SK-N-SH treated with all-trans-retinoic acid at 6 μM for 48 hours (cell line): ENCODE results near the gene KRT9.

Experiments
- ARNTL ChIP-seq: fragments of 450-650 bp; formaldehyde crosslinking; IDR thresholded peaks from 2 replicates; pipeline ENCODE4 v1.5.0; 2020; ENCODE audit warnings: low read depth, mild to moderate bottlenecking, moderate library complexity, borderline replicate concordance
- CREB5 ChIP-seq: fragments of 250-450 bp; sonication (Bioruptor Pico); IDR thresholded peaks from 2 replicates; pipeline ENCODE4 v1.5.1; 2020; ENCODE audit warnings: low read depth, mild to moderate bottlenecking, moderate library complexity
- ESRRG ChIP-seq: fragments of 250-450 bp; sonication (Bioruptor Pico); IDR thresholded peaks from 2 replicates; pipeline ENCODE4 v1.6.1; 2021; ENCODE audit warnings: mild to moderate bottlenecking
- GLIS3 ChIP-seq: fragments of 250-450 bp; sonication (Bioruptor Pico); IDR thresholded peaks from 2 replicates; pipeline ENCODE4 v1.5.0; 2020; ENCODE audit warnings: mild to moderate bottlenecking, moderate library complexity
- PATZ1 ChIP-seq: fragments of 250-450 bp; sonication (Bioruptor Pico); IDR thresholded peaks from 2 replicates; pipeline ENCODE4 v1.8.0; 2020; ENCODE audit warnings: mild to moderate bottlenecking, moderate library complexity, borderline replicate concordance
- POU6F1 ChIP-seq: fragments of 250-450 bp; sonication (Bioruptor Pico); IDR thresholded peaks from 2 replicates; pipeline ENCODE4 v1.8.0; 2021; ENCODE audit warnings: low read depth, mild to moderate bottlenecking, moderate library complexity, borderline replicate concordance
- RARB ChIP-seq: fragments of 250-450 bp; sonication (Bioruptor Pico); IDR thresholded peaks from 2 replicates; pipeline ENCODE4 v1.8.0; 2021; ENCODE audit warnings: mild to moderate bottlenecking, moderate library complexity
- TCF4 ChIP-seq: fragments of 250-450 bp; sonication (Bioruptor Pico); IDR thresholded peaks from 2 replicates; pipeline ENCODE4 v1.8.0; 2021; ENCODE audit warnings: mild to moderate bottlenecking, moderate library complexity, borderline replicate concordance
- ZFP3 ChIP-seq: fragments of 250-450 bp; sonication (Bioruptor Pico); IDR thresholded peaks from 2 replicates; pipeline ENCODE4 v1.5.0; 2020; ENCODE audit warnings: mild to moderate bottlenecking, moderate library complexity
- ZFP30 ChIP-seq: fragments of 450-650 bp; formaldehyde crosslinking; IDR thresholded peaks from 2 replicates; pipeline ENCODE4 v1.5.0; 2022; ENCODE audit warnings: mild to moderate bottlenecking, moderate library complexity
- ZNF565 ChIP-seq: fragments of 450-650 bp; formaldehyde crosslinking; conservative IDR thresholded peaks from 2 replicates; pipeline ENCODE4 v1.5.0; 2020; ENCODE audit warnings: low read depth, mild to moderate bottlenecking, moderate library complexity
- ZNF70 ChIP-seq: fragments of 450-650 bp; formaldehyde crosslinking; IDR thresholded peaks from 2 replicates; pipeline ENCODE4 v1.5.0; 2020; ENCODE audit warnings: mild to moderate bottlenecking, moderate library complexity
- ZNF8 ChIP-seq: fragments of 450-650 bp; formaldehyde crosslinking; IDR thresholded peaks from 2 replicates; pipeline ENCODE4 v1.5.0; 2020; ENCODE audit warnings: mild to moderate bottlenecking, moderate library complexity

GRCh38 chr17:41551365-41551764, 20.5 kb downstream of the KRT9 start:
- TF ChIP-seq ZNF70 (CRISPR knock-in tag) (no peak), ARNTL (no peak), POU6F1 (no peak), GLIS3 (CRISPR knock-in tag) (no peak), ZFP30 (CRISPR knock-in tag) (no peak), RARB (no peak), ZNF8 (CRISPR knock-in tag) (no peak), PATZ1 (CRISPR knock-in tag) (no peak), ZNF565 (CRISPR knock-in tag) (no peak), CREB5 (CRISPR knock-in tag) (no peak), ZFP3 (CRISPR knock-in tag) (no peak), ESRRG (no peak), TCF4 (CRISPR knock-in tag) (no peak)
